Kidney tubule cell (primary cell): ENCODE results near the gene COMT.
"Not testable (repeated sequence)": the region's sequence is repeated elsewhere in the genome, so short reads cannot be mapped to it uniquely, and the experiment has no call there.

Experiments used
- DNase-seq: peaks from one replicate; pipeline ENCODE4 v3.0.0-alpha.2; 2018; ENCODE audit warnings: low spot score

The COMT gene

DNA sequence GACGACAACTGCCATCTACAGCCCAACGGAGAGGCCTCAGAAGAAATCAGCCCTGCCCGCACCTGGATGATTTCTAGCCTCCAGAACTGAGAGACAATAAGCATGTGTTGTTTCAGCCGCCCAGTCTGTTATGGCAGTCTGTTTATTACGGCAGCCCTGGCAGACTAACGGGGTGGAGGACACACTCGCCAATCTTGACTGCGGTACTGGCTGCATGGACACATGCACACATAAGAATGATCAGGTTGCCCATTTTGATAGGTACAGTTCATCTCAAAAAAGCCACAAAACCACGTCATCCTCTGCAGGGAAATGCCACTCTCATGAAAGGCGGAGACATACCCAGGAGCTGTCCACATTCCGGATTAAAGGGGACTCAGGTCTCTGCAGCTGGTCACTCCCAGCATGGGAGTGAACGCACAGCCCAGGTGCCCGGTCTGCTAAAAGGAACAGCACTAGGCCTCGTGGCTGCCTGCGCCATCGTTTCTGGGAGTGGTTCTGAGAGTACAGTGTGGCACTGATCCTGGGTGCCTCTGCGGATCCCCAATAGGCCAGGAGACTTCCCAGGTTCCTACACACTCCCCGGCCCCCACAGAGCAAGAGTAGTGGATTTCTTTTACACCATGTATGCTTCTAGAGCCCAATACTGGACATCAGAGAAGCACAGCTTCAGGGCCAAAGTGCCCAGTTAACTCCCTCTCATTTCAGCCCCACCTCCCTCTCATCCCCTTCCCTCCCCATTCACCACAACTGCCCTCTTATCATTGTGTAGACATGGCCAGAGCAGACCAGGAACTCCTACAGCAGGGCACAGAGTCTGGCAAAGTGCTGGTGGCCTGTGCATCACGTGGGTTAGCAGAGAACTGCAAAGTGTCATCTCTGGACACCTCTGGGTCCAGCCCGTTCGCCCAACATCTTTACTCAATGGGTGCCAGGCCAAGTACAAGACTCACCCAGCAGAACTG, 11.7 kb upstream of the COMT start:
- no peak for DNase-seq

GRCh38 chr22:19930551-19931486, 10.8 kb upstream of the COMT start:
- DNase-seq: no peak

- DNase-seq: no peak
These were observed 10.1 kb upstream of the COMT start for GRCh38 chr22:19931514-19931913.

- DNase-seq: no peak
These were observed 9.0 kb upstream of the COMT start for GRCh38 chr22:19932367-19933206.

DNA sequence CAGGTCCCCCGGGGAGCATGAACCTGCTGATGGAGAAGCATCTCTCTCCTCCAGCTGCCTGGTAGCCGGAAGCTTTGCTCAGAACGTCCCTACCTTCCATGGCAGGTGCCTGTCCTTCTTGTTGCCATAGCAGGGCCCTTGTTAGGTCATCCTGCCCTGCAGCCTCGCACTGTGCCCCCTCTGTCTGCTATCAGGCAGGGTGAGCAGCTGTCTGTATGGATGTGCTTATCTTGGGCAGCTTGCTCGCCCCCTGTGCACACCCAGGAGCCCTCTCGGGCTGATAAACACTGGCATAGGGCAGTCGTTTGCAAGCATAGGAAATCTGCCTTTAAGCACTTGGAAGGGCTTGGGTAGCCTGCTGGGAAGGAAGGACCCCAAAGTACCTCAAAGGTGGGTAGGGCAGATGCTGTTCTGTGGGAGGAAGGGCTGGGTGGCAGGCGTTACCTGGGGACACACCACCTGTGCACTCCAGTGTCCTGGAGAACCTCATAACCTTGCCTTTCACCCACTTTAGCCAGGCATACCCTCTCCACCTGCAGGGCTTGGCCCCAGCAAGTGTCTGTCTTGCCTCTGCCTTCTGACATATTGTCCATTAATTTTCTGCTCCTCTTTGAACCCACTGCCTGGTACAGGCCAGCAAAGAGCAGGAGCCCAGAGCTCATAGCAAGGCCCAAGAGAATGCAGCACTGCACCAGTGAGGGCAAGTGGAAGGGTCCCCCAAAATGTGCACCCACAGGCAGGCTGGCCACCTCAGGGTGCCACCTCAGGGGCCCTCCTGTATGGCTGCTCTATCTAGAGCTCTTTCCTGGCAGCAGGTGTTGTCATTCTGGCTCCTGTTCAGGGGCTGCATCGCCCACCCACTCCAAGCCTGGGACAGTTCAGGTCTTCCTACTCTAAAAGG, 8.0 kb upstream of the COMT start:
- DNase-seq: no peak

DNA sequence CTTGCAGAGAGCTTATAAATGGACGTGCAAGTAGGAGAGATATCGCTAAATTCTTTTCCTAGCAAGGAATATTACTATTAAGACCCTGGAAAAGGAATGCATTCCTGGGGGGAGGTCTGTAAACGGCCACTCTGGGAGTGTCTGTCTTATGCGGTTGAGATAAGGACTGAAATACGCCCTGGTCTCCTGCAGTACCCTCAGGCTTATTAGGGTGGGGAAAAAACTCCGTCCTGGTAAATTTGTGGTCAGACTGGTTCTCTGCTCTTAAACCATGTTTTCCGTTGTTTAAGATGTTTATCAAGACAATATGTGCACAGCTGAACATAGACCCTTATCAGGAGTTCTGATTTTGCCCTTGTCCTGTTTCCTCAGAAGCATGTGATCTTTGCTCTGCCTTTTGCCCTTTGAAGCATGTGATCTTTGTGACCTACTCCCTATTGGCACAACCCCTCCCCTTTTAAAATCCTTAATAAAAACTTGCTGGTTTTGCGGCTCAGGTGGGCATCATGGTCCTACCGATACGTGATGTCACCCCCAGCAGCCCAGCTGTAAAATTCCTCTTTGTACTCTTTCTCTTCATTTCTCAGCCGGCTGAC, 6.4 kb upstream of the COMT start:
- not testable (repeated sequence) for DNase-seq

DNA sequence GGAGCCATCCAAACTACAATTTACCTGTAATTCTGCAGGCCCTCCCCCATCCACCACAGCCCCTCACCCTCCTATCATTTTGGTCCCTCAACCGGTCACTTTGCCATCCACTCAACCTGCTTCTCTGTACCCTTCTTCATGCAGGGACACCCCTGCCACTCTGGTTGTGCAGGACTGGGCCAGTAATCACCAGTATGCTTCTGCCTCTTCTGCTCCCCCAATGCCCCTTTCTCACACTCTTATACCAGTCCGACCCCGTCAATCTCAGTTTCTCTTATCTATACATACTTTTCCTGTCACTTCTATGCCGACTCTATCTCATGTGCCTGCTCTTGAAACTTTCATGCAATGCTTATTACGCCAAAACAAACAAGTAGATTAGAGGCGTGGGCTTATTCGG, 5.1 kb upstream of the COMT start:
- DNase-seq: no peak

GRCh38 chr22:19937616-19938473, 3.7 kb upstream of the COMT start:
- no peak for DNase-seq

GRCh38 chr22:19940536-19941364, 822 bp upstream of the COMT start:
- no peak for DNase-seq

GRCh38 chr22:19942157-19943081, 847 bp downstream of the COMT start:
- peak; percentile 40 for DNase-seq

DNA sequence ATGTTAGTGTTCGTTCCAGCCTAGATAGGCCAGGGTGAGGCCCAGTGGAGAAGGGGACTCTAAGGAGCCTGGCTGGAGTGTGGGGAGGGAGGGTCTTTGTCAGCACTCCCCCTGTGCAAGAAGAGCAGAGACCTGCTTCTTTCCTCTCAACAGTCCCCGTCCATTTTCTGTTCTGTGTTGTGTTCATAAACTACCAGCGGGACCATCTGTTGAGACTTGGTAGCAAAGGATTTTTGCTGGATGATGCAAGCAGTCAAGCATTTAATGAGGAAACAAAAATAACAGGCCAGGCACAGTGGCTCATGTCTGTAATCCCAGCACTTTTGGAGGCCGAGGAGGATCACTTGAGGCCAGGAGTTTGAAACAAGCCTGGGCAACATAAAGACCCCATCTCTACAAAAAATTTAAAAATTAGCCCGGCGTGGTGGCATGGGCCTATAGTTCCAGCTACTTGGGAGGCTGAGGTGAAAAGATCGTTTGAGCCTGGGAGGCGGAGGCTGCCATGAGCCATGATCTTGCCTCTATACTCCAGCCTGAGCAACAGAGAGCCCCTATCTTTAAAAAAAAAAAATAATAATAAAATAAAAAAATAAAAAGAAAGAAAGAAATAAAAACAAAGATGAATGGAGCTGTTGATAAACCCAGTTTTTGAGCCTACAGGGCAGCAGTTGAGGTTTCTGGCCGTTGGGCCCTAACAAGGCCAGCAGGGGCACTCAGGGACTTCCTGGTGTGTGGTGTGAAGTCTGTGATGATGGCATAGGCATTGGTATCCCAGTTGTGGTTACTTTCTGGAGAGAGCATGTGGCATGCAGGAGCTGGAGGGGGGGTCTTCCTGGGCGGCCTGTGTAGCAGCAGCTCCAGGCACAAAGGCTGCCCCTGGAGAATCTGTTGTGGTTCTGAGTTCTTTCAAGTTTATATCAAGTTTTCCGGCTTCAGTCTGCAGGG, 1.8 kb downstream of the COMT start:
- peak; percentile 88 for DNase-seq

- no peak for DNase-seq
These were observed 6.6 kb downstream of the COMT start for GRCh38 chr22:19948057-19948760.

GRCh38 chr22:19951346-19951745, 9.8 kb downstream of the COMT start:
- no peak for DNase-seq

DNA sequence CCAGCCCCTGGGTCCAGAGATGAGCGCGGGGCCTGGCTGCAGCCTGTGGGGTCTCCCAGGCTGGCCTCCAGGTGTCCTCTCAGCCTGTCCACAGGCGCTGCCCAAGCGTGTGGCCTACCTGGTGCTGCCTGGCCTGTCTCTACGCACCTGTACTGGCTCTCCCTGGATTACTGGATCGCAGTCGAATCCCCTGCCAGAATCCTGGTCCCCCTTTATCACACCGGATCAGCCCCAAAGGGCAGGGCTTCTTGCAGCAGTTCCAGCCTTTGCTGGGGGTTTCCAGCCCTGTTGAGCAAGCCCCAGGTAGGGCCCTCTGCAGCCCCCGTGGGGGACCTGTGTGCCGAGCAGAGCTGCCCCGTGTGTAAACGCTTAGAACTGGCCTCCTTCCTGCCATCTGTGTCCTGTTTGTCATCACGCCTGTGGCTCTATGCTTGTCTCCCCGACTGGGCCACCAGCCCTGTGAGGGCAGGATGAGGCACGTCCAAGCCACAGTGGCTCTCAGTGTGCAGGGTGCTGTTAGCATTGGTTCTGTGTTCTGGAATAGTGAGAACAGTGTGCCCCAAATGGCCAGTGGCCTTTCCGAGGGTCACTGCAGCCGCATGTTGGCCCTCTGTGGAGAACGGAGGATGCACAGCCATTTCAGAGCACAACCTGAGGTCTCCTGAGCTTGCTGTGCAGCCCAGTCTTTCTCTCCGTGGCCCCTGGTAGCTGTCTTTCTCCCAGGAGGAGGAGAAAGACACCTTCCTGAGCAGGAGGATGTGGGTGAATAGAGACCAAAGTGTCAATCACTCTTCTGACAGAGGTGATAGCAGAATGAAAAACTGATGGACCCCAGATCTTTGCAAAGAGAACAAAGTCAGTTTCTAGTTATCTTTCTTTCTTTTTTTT, 13.9 kb downstream of the COMT start:
- no peak for DNase-seq

DNA sequence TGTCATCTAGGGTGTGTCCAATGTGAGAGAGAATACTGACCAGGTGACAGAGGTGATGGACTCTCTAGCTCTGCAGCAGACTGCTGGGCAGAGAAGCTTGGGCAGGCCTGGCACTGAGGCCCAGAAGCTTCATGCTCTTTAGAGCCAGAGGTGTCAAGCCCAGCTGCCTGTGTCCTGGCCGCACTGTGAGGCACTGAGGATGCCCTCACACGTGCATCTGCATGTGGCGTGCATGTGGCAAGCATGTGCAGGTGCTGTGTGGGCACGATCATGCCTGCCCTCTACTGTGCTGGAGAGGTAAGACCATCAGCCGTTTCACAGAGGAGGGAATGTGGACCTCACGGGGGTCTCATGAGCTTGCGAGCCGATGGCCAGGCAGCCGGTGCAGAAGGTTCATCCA, 15.9 kb downstream of the COMT start:
- no peak for DNase-seq
